T47D (cell line): ENCODE results near the gene CDR2.
"Not testable (repeated sequence)": the region's sequence is repeated elsewhere in the genome, so short reads cannot be mapped to it uniquely, and the experiment has no call there.

ENCODE experiments used
- DNase-seq, 2 experiments: peaks; one replicate each; pipeline versions ENCODE4 v3.0.0 to v3.0.0-alpha.2; 2011 to 2012; ENCODE audit warnings: low read depth in 1 of 2, low spot score in 1 of 2
- JUND ChIP-seq: IDR thresholded peaks from 2 replicates; pipeline ENCODE4 v1.6.1; 2012; ENCODE audit warnings: low read depth
- in situ Hi-C: cut with HindIII; loops from 2 replicates; pipeline ENCODE4 v1.10.0; 2016; ENCODE audit warnings: low sequenced_read_pairs, low pct_unique_long_range_greater_than_20kb

Gene CDR2

DNA sequence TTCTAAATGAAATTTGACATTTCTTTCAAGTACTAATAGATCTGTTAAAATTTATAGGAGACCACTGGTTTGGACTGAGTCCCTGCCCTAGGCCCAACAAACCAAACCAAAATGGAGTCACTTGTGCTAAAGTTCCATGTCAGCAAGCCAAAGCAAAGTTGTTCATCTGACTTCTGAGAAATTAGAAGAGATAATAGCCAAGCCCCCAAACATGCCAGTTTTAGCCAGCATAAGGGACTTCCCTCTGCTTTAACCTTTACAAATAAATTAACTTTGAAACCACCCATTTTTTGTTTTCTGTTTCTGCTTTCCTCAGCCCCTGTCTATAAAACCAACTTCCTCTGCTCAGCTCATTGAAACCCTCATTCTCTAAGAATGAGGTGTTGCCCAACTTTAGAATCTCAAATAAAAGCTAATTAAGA lies 18.9 kb downstream of the CDR2 start:
- TF ChIP-seq JUND: no peak
- in situ Hi-C loops: no loop called here

DNA sequence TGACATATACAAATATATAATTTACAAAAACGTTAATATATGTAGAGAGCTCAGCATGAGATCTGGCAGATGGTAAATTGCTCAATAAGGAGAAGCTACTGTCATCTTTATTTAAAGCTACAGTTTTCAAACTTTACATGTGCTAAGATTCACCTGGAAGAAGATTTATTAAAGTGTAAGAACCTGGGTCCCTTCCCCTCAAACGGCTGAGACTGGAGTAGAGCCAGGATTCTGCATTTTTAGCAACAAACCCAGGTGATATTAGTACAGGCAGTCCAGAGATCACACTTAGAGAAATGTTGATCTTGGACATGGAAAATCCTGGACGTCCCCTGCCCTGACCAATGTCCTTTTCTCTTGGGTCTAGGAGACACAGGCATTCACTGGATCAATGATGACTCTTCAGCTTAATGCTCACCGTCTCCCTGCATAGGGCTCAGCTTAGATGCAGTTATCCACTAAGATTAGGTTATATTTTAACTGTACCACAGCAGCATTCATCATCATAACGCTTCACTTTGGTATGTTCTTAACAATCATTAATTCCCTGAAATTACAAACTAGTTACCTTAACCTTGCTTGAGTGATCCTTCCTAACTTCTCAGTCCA lies 20.4 kb downstream of the CDR2 start:
- no peak for TF ChIP-seq JUND
- no peak for DNase-seq
- in situ Hi-C loops: no loop called here

More for the DNA sequence above, 18.9 kb downstream of the CDR2 start:
- no peak for DNase-seq

DNA sequence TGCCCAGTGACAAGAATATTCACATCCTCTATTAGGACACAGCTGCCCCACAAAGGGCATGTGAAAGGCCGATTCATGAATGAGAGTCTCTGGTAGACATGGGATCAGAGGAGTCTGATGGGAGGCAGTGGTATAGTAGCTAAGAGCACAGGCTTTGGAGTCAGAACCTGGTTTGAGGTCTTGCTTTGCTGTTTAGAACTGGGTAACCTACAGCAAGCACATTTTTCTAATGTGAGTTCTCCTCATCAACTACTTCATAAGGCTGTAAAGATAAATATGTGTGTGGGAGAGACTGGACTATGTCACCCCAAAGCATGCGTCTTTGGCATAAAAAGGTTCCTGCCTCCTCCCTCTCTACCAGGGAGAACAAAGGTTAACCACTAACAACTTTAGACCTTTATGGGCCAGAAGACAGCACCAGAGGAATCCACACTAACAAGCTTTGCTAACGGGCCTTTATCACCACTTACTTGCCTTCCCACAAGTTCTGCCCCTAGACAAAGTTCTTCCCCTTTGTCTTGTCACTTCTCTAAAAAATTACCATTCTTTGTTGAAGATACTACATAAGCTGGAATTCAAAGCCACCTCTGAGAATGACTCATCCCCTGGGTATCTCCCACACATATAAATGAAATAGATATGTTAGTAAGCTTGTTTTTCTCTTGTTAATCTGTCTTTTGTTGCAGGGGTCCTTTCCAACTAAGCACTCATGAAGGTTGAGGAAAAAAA lies 21.1 kb downstream of the CDR2 start:
- no peak for DNase-seq
- in situ Hi-C loops: no loop called here
- no peak for TF ChIP-seq JUND

DNA sequence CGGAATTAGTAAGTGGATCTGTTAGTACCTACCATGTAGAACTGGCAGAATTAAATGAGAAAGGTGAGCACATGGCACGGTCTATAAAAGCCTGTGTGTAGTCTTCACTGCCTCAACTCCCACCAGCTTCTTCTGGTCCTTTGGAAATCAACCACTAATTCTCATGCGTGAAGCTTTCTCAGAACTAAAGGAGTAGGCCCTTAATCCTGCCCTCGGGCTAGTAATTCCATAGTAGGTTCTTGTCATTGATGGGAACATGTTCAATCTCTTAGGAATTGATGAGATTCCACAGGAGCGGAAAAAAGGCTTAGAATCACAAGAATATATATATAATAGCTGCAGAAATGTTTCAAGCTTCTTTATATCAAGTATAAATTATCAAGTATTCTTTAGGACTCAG lies 21.7 kb downstream of the CDR2 start:
- TF ChIP-seq JUND: no peak
- no peak for DNase-seq
- in situ Hi-C loops: no loop called here

DNA sequence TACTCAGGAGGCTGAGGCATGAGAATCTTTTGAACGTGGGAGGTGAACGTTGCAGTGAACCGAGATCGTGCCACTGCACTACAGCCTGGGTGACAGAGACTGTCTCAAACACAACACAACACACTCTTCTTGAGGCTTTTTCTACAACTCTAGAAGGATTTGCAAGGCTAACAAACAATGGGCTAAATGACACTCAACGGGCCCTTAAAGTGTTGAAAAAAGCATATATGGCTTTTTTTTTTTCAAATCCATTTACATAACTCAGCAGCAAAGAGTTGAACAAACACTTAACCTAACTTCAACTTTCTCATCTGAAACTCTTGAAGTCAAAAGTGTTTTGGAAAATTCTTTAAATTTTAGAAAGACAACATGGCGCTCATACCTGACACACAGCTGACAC lies 22.3 kb downstream of the CDR2 start:
- in situ Hi-C loops: no loop called here
- TF ChIP-seq JUND: no peak
- DNase-seq: no peak

DNA sequence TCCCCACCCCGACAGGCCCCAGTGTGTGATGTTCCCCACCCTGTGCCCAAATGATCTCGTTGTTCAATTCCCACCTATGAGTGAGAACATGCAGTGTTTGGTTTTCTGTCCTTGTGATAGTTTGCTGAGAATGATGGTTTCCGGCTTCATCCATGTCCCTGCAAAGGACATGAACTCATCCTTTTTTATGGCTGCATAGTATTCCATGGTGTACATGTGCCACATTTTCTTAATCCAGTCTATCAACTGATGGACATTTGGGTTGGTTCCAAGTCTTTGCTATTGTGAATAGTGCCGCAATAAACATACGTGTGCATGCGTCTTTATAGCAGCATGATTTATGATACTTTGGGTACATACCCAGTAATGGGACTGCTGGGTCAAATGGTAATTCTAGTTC lies 23.4 kb downstream of the CDR2 start:
- in situ Hi-C loops, DNase-seq: not testable (repeated sequence)

DNA sequence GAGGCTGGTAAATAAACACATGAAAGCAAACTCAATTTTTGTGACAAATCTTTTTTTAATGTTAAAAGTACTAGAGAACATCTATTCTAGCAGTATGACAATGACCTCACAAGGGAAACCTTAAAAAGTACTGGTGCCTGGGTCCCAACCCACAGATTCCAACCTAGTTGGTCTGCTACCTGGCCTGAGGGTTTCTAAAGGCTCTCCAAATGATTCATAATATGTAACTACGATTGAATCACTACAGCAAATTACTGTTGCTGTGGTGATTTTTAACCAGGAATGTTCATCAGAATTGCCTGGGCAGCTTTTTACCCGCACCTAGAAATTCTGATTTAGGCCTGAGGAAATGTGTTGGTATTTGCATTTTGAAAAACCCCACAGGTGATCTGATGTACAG lies 26.1 kb downstream of the CDR2 start:
- no peak for DNase-seq
- TF ChIP-seq JUND: no peak
- in situ Hi-C loops: no loop called here

- in situ Hi-C loops: no loop called here
- no peak for DNase-seq
- no peak for TF ChIP-seq JUND
Observed at GRCh38 chr16:22347100-22347820, 27.2 kb downstream of the CDR2 start.

GRCh38 chr16:22346483-22346882 lies 27.9 kb downstream of the CDR2 start:
- TF ChIP-seq JUND: no peak
- no peak for DNase-seq
- in situ Hi-C loops: no loop called here

DNA sequence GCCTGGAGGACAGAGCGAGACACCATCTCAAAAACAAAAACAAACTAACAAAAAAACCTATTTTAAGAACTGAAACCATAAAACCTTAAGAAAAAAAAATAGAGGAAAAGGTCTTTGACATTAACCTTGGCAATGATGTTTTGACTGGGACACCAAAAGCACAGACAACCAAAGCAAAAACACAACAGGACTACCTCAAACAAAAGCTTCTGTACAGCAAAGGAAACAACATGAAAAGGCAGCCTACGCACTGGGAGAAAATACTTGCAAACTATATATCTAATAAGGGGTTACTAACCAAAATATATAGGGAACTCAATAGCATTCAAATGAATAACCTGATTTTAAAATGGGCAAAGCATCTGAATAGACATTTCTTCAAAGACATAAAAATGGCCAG lies 32.3 kb downstream of the CDR2 start:
- no peak for DNase-seq
- TF ChIP-seq JUND: no peak
- in situ Hi-C loops: no loop called here

DNA sequence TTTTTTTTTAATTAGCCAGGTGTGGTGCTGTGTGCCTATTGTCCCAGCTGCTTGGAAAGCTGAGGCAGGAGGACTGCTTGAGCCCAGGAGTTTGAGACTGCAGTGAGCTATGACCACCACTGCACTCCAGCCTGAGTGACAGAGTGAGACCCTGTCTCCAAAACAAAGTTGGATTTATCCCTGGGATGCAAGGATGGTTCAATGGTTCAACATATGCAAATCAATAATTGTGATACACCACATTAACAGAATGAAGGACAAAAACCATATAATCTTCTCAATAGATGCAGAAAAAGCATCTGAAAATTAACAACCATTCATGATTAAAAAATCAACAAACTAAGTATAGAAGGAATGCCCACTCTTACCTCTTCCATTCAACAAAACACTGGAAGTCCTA lies 33.5 kb downstream of the CDR2 start:
- DNase-seq: no peak
- TF ChIP-seq JUND: no peak
- in situ Hi-C loops: no loop called here

DNA sequence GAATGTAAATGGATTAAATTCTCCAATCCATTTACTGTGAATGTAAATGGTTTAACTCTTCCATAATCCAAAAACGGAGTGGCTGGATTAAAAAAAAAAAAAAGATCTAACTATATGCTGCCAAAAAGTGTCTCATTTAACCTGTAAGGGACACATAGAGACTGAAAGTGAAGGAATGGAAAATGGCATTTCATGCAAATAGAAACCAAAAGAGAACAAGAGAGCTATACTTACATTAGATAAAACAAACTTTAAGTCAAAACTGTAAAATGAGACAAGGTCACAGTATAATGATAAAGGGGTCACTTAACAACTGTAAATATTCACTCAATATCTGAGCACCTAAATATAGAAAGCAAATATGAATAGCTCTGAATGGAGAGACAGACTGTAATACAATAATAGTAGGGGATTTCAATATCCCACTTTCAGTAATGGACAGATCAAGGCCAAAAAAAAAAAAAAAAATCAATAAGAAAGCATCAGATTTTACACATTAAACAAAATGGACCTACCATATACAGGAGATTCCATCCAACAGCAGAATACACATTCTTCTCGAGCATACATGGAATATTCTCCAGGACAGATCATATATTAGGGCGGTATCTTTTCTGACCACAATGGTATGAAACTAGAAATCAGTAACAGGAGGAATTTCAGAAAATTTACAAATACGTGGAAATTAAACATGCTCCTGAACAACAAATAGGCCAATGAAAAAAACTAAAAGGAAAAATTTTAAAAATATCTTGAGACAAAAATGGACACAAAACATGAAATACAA lies 36.4 kb downstream of the CDR2 start:
- TF ChIP-seq JUND: no peak
- in situ Hi-C loops: no loop called here
- no peak for DNase-seq

DNA sequence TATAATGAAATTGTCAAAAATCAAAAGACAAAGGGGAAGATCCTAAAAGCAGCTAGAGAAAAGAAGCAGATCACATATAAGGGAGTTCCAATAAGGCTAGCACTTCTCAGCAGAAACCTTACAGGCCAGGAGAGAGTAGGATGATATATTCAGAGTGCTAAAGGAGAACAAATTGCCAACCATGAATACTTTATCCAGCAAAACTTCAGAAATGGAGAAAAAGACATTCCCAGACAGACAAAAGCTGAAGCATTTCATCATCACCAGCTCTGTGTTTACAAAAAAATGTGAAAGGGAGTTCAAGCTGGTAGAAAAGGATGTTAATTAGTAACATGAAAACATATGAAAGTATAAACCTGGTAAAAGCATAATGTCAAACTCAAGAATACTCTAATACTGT lies 37.4 kb downstream of the CDR2 start:
- DNase-seq: no peak
- TF ChIP-seq JUND: no peak

More for the DNA sequence above, 37.4 kb downstream of the CDR2 start:
- in situ Hi-C loops: no loop called here
